ENCODE measurements around the gene CERS1.
A peak's percentile ranks its signal among the peaks of the same experiment; 100 is the strongest.

CERS1 gene

GRCh38 chr19:18897094-18898029 is 1.4 kb upstream of the CERS1 start:
- Histone ChIP-seq H3K4me3 (ENCODE audit: low read depth, low read length) (no peak overlapping the region), H3K27ac (ENCODE audit: extremely low read depth, low read depth, low read length) (no peak overlapping the region), H3K4me1 (ENCODE audit: control insufficient read depth, insufficient read depth, low read length) (no peaks in the 10 kb centered on the region; the same call in 1 of the 2 replicates), H3K36me3 (ENCODE audit: control insufficient read depth in 2 of 2, insufficient read depth in 1 of 2, low read length in 2 of 2) (peaks cover 0 to 30% of the 10 kb centered on the region in 2 experiments; a peak in 2 of 3 replicates), H3K9me3 (ENCODE audit: control insufficient read depth, insufficient read depth, low read depth, low read length) (no peaks in the 10 kb centered on the region)
- ChIA-PET POLR2A (interaction anchor here (0.6 to 1.3 kb wide), 2 partner anchors 22 to 216 kb away, joined by 3 to 8 read pairs; partner anchors contain the start of genes COPE and DDX49), CTCF (interaction anchor here (0.7 kb wide), 2 partner anchors 31 to 125 kb away, joined by 3 to 4 read pairs; no protein-coding TSS in a partner anchor)
- TF ChIP-seq ATF2 (tag by site-specific recombination; IDR thresholded peaks at IDR 0.05; ENCODE audit: low read depth) (no peak), ZFP3 (tag by site-specific recombination; IDR thresholded peaks at IDR 0.05; ENCODE audit: low read depth) (no peak), ZEB2 (tag by site-specific recombination; IDR thresholded peaks at IDR 0.05) (peak; percentile 67), ZSCAN30 (tag by site-specific recombination; IDR thresholded peaks at IDR 0.05) (no peak), ZNF114 (tag by site-specific recombination; IDR thresholded peaks at IDR 0.05) (no peak), ZNF623 (tag by site-specific recombination; IDR thresholded peaks at IDR 0.05) (peak; percentile 99), ZNF341 (tag by site-specific recombination; IDR thresholded peaks at IDR 0.05; ENCODE audit: low read depth) (peak; percentile 72), ZNF121 (tag by site-specific recombination; IDR thresholded peaks at IDR 0.05) (0 out of 2 replicates have a peak, but pooled peaks have one; percentile 67), YY2 (tag by site-specific recombination; IDR thresholded peaks at IDR 0.05) (no peak), HIC1 (tag by site-specific recombination; IDR thresholded peaks at IDR 0.05) (peak; percentile 35; the same call in 1 of the 2 replicates), BCL11B (tag by site-specific recombination; IDR thresholded peaks at IDR 0.05; ENCODE audit: low read depth) (no peak)

GRCh38 chr19:18896421-18896841 is 473 bp upstream of the CERS1 start:
- no peaks in the 10 kb centered on the region for H3K9me3 ChIP-seq (ENCODE audit: control insufficient read depth, insufficient read depth, low read depth, low read length)
- CTCF ChIA-PET = interaction anchor here (2.3 kb wide), 1 partner anchor 91 kb away, joined by 13 read pairs; no protein-coding TSS in a partner anchor
- TF ChIP-seq HIC1 (tag by site-specific recombination; IDR thresholded peaks at IDR 0.05) (peak; percentile 76), ZNF670 (tag by site-specific recombination; IDR thresholded peaks at IDR 0.05; ENCODE audit: low read depth) (no peak)
- no peaks in the 10 kb centered on the region; the same call in 1 of the 2 replicates for H3K4me1 ChIP-seq (ENCODE audit: control insufficient read depth, insufficient read depth, low read length)
- H3K4me3 ChIP-seq (ENCODE audit: low read depth, low read length) = no peak overlapping the region
- POLR2A ChIA-PET = interaction anchor here (1.5 kb wide), 1 partner anchor 23 kb away, joined by 6 read pairs; the partner anchor contains the start of genes COPE and DDX49
- H3K36me3 ChIP-seq (ENCODE audit: control insufficient read depth in 2 of 2, insufficient read depth in 1 of 2, low read length in 2 of 2) = peaks cover 0 to 34% of the 10 kb centered on the region in 2 experiments; a peak in 2 of 3 replicates
- H3K27ac ChIP-seq (ENCODE audit: extremely low read depth, low read depth, low read length) = no peak overlapping the region

Measured in HEK293 (cell line).